OCI-LY3 (cell line): ENCODE measurements around the gene MATN1.

ENCODE experiments used
- EZH2phosphoT487 ChIP-seq: fragments of 200-600 bp; shearing (Covaris generic); IDR thresholded peaks from 2 replicates; pipeline ENCODE4 v1.6.1; 2018; ENCODE audit warnings: antibody characterized with exemption, mixed run types, low read depth
- TF ChIP-seq, protein P1 (sequence below): fragments of 200-600, 300-600 bp; sonication (generic); IDR thresholded peaks from 2 replicates; pipeline ENCODE4 v1.5.1; 2014; ENCODE audit warnings: antibody characterized with exemption, low read length, low read depth

DNA sequence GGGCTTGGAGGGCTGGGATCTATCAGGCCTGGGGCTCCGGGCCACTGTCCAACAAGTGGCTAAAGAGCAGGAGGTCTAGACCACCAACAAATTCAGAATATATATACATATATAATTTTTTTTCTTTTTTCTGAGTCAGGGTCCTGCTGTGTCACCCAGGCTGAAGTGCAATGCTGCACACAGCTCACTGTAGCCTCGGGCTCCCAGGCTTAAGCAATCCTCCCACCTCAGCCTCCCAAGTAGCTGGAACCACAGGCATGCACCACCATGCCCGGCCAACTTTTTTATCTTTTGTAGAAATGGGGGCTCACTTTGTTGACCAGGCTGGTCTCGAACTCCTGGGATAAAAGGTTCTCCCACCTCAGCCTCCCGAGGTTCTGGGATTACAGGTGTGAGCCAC is 41.0 kb upstream of the MATN1 start:
- TF ChIP-seq, protein P1, sequence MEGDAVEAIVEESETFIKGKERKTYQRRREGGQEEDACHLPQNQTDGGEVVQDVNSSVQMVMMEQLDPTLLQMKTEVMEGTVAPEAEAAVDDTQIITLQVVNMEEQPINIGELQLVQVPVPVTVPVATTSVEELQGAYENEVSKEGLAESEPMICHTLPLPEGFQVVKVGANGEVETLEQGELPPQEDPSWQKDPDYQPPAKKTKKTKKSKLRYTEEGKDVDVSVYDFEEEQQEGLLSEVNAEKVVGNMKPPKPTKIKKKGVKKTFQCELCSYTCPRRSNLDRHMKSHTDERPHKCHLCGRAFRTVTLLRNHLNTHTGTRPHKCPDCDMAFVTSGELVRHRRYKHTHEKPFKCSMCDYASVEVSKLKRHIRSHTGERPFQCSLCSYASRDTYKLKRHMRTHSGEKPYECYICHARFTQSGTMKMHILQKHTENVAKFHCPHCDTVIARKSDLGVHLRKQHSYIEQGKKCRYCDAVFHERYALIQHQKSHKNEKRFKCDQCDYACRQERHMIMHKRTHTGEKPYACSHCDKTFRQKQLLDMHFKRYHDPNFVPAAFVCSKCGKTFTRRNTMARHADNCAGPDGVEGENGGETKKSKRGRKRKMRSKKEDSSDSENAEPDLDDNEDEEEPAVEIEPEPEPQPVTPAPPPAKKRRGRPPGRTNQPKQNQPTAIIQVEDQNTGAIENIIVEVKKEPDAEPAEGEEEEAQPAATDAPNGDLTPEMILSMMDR = no peak
- TF ChIP-seq EZH2phosphoT487 = no peak
